PC-3 (cell line): ENCODE data around the gene DACH2. TPM values are rescaled to one million over a fixed set of nuclear protein-coding genes. Genes with fewer than 3 reads are reported as not detected.

Experiments
- ATAC-seq: fragments of 200-7000 bp; cut with Tn5 transposase; 2 replicates; pipeline ENCODE4 v1.9.1; 2020; ENCODE audit warnings: mild to moderate bottlenecking, moderate library complexity
- BruUV-seq: library from RNA; stranded (reverse); fragments of 400-500 nt; replicated peaks from 2 replicates; lab custom pipeline; 2021; lab: Mats Ljungman, UMichigan
- CTCF ChIA-PET: fragments of 300-600 bp; sonication (Branson Sonifier 250); formaldehyde crosslinking; loops from one replicate; lab custom pipeline; 2022; ENCODE audit warnings: antibody characterized with exemption; lab: Charles Lee
- POLR2A ChIA-PET: fragments of 300-600 bp; sonication (Branson Sonifier 250); formaldehyde crosslinking; loops from one replicate; lab custom pipeline; 2022; ENCODE audit warnings: antibody characterized with exemption; ENCODE audit not compliant: unreplicated experiment; lab: Charles Lee
- DNase-seq: peaks from one replicate; pipeline ENCODE4 v3.0.0-alpha.2; 2015
- H2AFZ ChIP-seq: fragments of 300-600 bp; sonication (generic); 2 replicates; pipeline ENCODE4 v1.6.0; 2016; ENCODE audit warnings: antibody characterized with exemption, low read length
- H3F3A ChIP-seq: fragments of 300-600 bp; sonication (generic); one replicate; pipeline ENCODE4 v1.6.0; 2017; ENCODE audit warnings: antibody characterized with exemption, low read length, control low read depth, mild to moderate bottlenecking; ENCODE audit not compliant: unreplicated experiment
- H3K27ac ChIP-seq: fragments of 300-600 bp; sonication (generic); 2 replicates; pipeline ENCODE4 v1.5.1; 2016; ENCODE audit warnings: mild to moderate bottlenecking, low read length
- H3K27me3 ChIP-seq: fragments of 300-600 bp; sonication (generic); 2 replicates; pipeline ENCODE4 v1.6.1; 2016; ENCODE audit warnings: low read length, mixed read lengths
- H3K36me3 ChIP-seq: fragments of 300-600 bp; sonication (generic); 2 replicates; pipeline ENCODE4 v1.6.1; 2016; ENCODE audit warnings: low read depth, mixed run types, low read length, mixed read lengths
- H3K4me1 ChIP-seq: fragments of 300-600 bp; sonication (generic); 2 replicates; pipeline ENCODE4 v1.5.1; 2016; ENCODE audit warnings: low read length; ENCODE audit not compliant: insufficient read depth
- H3K4me2 ChIP-seq: fragments of 300-600 bp; sonication (generic); 2 replicates; pipeline ENCODE4 v1.6.0; 2016; ENCODE audit warnings: low read length
- H3K4me3 ChIP-seq: fragments of 300-600 bp; sonication (generic); 2 replicates; pipeline ENCODE4 v1.5.1; 2016; ENCODE audit warnings: mild to moderate bottlenecking, low read length, mixed read lengths
- H3K79me2 ChIP-seq: fragments of 300-600 bp; sonication (generic); 2 replicates; pipeline ENCODE4 v1.6.1; 2017; ENCODE audit warnings: low read length, mixed read lengths
- H3K9ac ChIP-seq: fragments of 300-600 bp; sonication (generic); 2 replicates; pipeline ENCODE4 v1.6.0; 2016; ENCODE audit warnings: mild to moderate bottlenecking, low read length
- H3K9me2 ChIP-seq: fragments of 300-600 bp; sonication (generic); replicated peaks from 2 replicates; pipeline ENCODE4 v1.6.1; 2016; ENCODE audit warnings: mixed run types, low read length, mixed read lengths
- H3K9me3 ChIP-seq: fragments of 300-600 bp; sonication (generic); 2 replicates; pipeline ENCODE4 v1.6.1; 2016; ENCODE audit warnings: low read length, mixed read lengths
- H4K20me1 ChIP-seq: fragments of 300-600 bp; sonication (generic); 2 replicates; pipeline ENCODE4 v1.6.1; 2016; ENCODE audit warnings: low read length, mixed read lengths
- CTCF ChIP-seq: fragments of 300-600 bp; sonication (generic); conservative IDR thresholded peaks from 2 replicates; pipeline ENCODE4 v1.5.1; 2017; ENCODE audit warnings: antibody characterized with exemption, low read depth, mild to moderate bottlenecking, low read length
- EZH2 ChIP-seq: fragments of 300-600 bp; sonication (generic); IDR thresholded peaks from one replicate; pipeline ENCODE4 v1.6.1; 2017; ENCODE audit warnings: antibody characterized with exemption, mild to moderate bottlenecking, low read length; ENCODE audit not compliant: unreplicated experiment
- EZH2phosphoT487 ChIP-seq: fragments of 300-600 bp; sonication (generic); IDR thresholded peaks from 2 replicates; pipeline ENCODE4 v1.6.1; 2018; ENCODE audit warnings: mild to moderate bottlenecking, antibody characterized with exemption, low read length, borderline replicate concordance
- intact Hi-C: fragments of 100-400 bp; cut with micrococcal nuclease; formaldehyde crosslinking; loops from 2 replicates; pipeline ENCODE4 v1.9.0; 2023
- total RNA-seq: library from RNA; depleted of rRNA; stranded (reverse); fragments of >200 nt; gene quantifications from 2 replicates; pipeline ENCODE4 v1.2.3, GENCODE V29; 2014

Gene DACH2
- total RNA-seq, 1 experiment from 2014 or later, result not detected

GRCh38 chrX:86237482-86237881, 89.2 kb downstream of the DACH2 start:
- POLR2A ChIA-PET, result no interaction called here

DNA sequence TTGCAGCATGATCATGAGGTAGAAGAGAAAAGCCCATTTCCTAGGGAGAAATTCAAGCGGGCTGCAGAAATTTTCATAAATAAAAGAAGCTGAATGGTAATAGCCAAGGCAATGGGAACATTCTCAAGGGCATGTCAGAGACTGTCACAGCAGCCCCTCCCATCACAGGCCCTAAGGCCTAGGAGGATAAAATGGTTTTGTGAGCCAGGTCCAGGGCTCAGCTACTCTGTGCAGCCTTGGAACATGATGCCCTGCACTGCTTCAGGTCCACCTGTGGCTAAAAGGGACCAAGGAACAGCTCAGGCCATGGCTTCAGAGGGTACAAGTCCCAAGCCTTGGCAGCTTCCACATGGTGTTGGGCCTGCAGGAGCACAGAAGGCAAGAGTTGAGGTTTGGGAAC, 93.3 kb downstream of the DACH2 start:
- no peaks in the 10 kb centered on the region for H3K36me3 ChIP-seq
- H3K9me2 ChIP-seq, result no peaks in the 10 kb centered on the region
- H3K27me3 ChIP-seq, result no peaks in the 10 kb centered on the region
- H3K4me1 ChIP-seq, result no peaks in the 10 kb centered on the region
- no peaks in the 10 kb centered on the region for H3K79me2 ChIP-seq
- no peak overlapping the region for H3K4me3 ChIP-seq
- no peak overlapping the region for H3K27ac ChIP-seq
- no peak for ATAC-seq
- no peak overlapping the region for H3K9ac ChIP-seq
- no peaks in the 10 kb centered on the region for H3K9me3 ChIP-seq
- POLR2A ChIA-PET, result no interaction called here
- no peak overlapping the region for H2AFZ ChIP-seq
- intact Hi-C loops, result no loop called here
- BruUV-seq, result no TSS peak
- no peak for TF ChIP-seq CTCF
- no peak for TF ChIP-seq EZH2
- TF ChIP-seq EZH2phosphoT487, result no peak
- H4K20me1 ChIP-seq, result no peaks in the 10 kb centered on the region
- no peaks in the 10 kb centered on the region for H3F3A ChIP-seq
- no peak for DNase-seq
- CTCF ChIA-PET, result no interaction called here
- no peak overlapping the region for H3K4me2 ChIP-seq

More at GRCh38 chrX:86237482-86237881, 89.2 kb downstream of the DACH2 start:
- TF ChIP-seq CTCF, result no peak
- no peak for TF ChIP-seq EZH2phosphoT487
- Histone ChIP-seq H3K4me3 (no peak overlapping the region), H3K27me3 (no peaks in the 10 kb centered on the region), H3K4me2 (no peak overlapping the region), H3K9me2 (no peaks in the 10 kb centered on the region), H2AFZ (no peak overlapping the region), H3K9me3 (no peaks in the 10 kb centered on the region), H3K4me1 (no peaks in the 10 kb centered on the region), H4K20me1 (no peaks in the 10 kb centered on the region), H3K9ac (no peak overlapping the region), H3K27ac (no peak overlapping the region), H3F3A (no peaks in the 10 kb centered on the region), H3K79me2 (no peaks in the 10 kb centered on the region), H3K36me3 (no peaks in the 10 kb centered on the region)
- intact Hi-C loops, result no loop called here
- CTCF ChIA-PET, result interaction anchor here (0.6 kb wide), 1 partner anchor 216 kb away, joined by 3 read pairs; no protein-coding TSS in a partner anchor
- BruUV-seq, result no TSS peak
- DNase-seq, result no peak
- no peak for ATAC-seq

- no peaks in the 10 kb centered on the region for H3F3A ChIP-seq
- TF ChIP-seq EZH2 (no peak), CTCF (no peak), EZH2phosphoT487 (no peak)
- no peaks in the 10 kb centered on the region for H3K27me3 ChIP-seq
- H3K4me2 ChIP-seq, result no peak overlapping the region
- ChIA-PET POLR2A (no interaction called here), CTCF (interaction anchor here (0.7 kb wide), 1 partner anchor 595 kb away, joined by 3 read pairs; no protein-coding TSS in a partner anchor)
- intact Hi-C loops, result no loop called here
- no peaks in the 10 kb centered on the region for H3K36me3 ChIP-seq
- H3K79me2 ChIP-seq, result no peaks in the 10 kb centered on the region
- no peaks in the 10 kb centered on the region for H3K9me3 ChIP-seq
- H3K9ac ChIP-seq, result no peak overlapping the region
- no peak overlapping the region for H2AFZ ChIP-seq
- DNase-seq (no peak), ATAC-seq (no peak)
- no peak overlapping the region for H3K4me3 ChIP-seq
- BruUV-seq, result no TSS peak
- H3K27ac ChIP-seq, result no peak overlapping the region
- no peaks in the 10 kb centered on the region for H4K20me1 ChIP-seq
- H3K9me2 ChIP-seq, result no peaks in the 10 kb centered on the region
- no peaks in the 10 kb centered on the region for H3K4me1 ChIP-seq
Observed at GRCh38 chrX:86263526-86263925, 115.3 kb downstream of the DACH2 start.
